Natural killer cell (primary cell): Measurements from ENCODE around the gene MRPL48. TPM values are rescaled to one million over a fixed set of nuclear protein-coding genes. Genes with fewer than 3 reads are reported as not detected.
"Not testable (repeated sequence)": the region's sequence is repeated elsewhere in the genome, so short reads cannot be mapped to it uniquely, and the experiment has no call there.

Experiments
- ATAC-seq, 3 donors: fragments of 150-1000 bp in 2 of 3; fragments of 200-7000 bp in 1 of 3; cut with Tn5 transposase; 1 replicate in 1 of 3; 2 replicates in 2 of 3; pipeline ENCODE4 v1.10.0; 2021; ENCODE audit warnings: mild to moderate bottlenecking in 2 of 3, moderate library complexity in 2 of 3
- DNase-seq, 2 donors: peaks; one replicate each; pipeline versions ENCODE4 v3.0.0 to v3.0.0-alpha.2; 2013 to 2021; ENCODE audit warnings: mixed read lengths in 1 of 2
- H3K27ac ChIP-seq: one replicate; pipeline ENCODE4 v1.5.1; 2013; ENCODE audit warnings: mild to moderate bottlenecking, low read length
- H3K27me3 ChIP-seq: one replicate; pipeline ENCODE4 v1.6.1; 2013; ENCODE audit warnings: low read length; ENCODE audit not compliant: control insufficient read depth, insufficient read depth
- H3K36me3 ChIP-seq: one replicate; pipeline ENCODE4 v1.6.1; 2013; ENCODE audit warnings: low read length; ENCODE audit not compliant: control insufficient read depth, insufficient read depth
- H3K4me1 ChIP-seq: one replicate; pipeline ENCODE4 v1.6.1; 2013; ENCODE audit warnings: low read length; ENCODE audit not compliant: control insufficient read depth, insufficient read depth
- H3K4me3 ChIP-seq: one replicate; pipeline ENCODE4 v1.5.1; 2013; ENCODE audit warnings: low read length
- H3K9me3 ChIP-seq: one replicate; pipeline ENCODE4 v1.6.1; 2013; ENCODE audit warnings: low read length; ENCODE audit not compliant: control insufficient read depth, insufficient read depth
- H3K27ac Mint-ChIP-seq, 2 donors: one replicate each; pipeline ENCODE4 v1.8.0; 2022; ENCODE audit warnings: mild to moderate bottlenecking in 2 of 2, mixed read lengths in 2 of 2, moderate library complexity in 1 of 2
- H3K27me3 Mint-ChIP-seq, 2 donors: one replicate each; pipeline ENCODE4 v1.8.0; 2022; ENCODE audit warnings: low read depth in 2 of 2, mixed read lengths in 2 of 2
- H3K36me3 Mint-ChIP-seq: one replicate; pipeline ENCODE4 v1.8.0; 2022; ENCODE audit warnings: mixed read lengths
- H3K4me1 Mint-ChIP-seq, 2 donors: one replicate each; pipeline ENCODE4 v1.8.0; 2022; ENCODE audit warnings: mixed read lengths in 2 of 2
- H3K4me3 Mint-ChIP-seq: one replicate; pipeline ENCODE4 v1.8.0; 2022; ENCODE audit warnings: mild to moderate bottlenecking, moderate library complexity, mixed read lengths
- H3K9me3 Mint-ChIP-seq, 2 donors: one replicate each; pipeline ENCODE4 v1.8.0; 2022; ENCODE audit warnings: mixed read lengths in 2 of 2
- WGBS: methylation state at CpG from one replicate; pipeline ENCODE4 v1.1.7; 2013; ENCODE audit warnings: missing lambda C conversion rate; ENCODE audit not compliant: insufficient coverage; 5-methylcytosine and 5-hydroxymethylcytosine counted together
- intact Hi-C: fragments of 100-400 bp; cut with micrococcal nuclease; formaldehyde crosslinking; loops from one replicate; pipeline ENCODE4 v1.14.2; 2022
- total RNA-seq, 4 donors: library from RNA; stranded (reverse); fragments of 120-200 nt in 1 of 4; gene quantifications; one replicate each; pipeline versions ENCODE4 v1.2.3 to v1.2.4, GENCODE V29; 2013 to 2022
- TF ChIP-seq, protein P1 (sequence below): fragments of 200-600 bp; IDR thresholded peaks from one replicate; pipeline ENCODE4 v1.8.0; 2022; ENCODE audit warnings: antibody characterized with exemption

Gene MRPL48
- total RNA-seq, 3 donors from 2014 or later (not counting 1 experiment from before 2014, with no cell fraction given), result 19.5 to 24.9 (median 21.2) TPM

DNA sequence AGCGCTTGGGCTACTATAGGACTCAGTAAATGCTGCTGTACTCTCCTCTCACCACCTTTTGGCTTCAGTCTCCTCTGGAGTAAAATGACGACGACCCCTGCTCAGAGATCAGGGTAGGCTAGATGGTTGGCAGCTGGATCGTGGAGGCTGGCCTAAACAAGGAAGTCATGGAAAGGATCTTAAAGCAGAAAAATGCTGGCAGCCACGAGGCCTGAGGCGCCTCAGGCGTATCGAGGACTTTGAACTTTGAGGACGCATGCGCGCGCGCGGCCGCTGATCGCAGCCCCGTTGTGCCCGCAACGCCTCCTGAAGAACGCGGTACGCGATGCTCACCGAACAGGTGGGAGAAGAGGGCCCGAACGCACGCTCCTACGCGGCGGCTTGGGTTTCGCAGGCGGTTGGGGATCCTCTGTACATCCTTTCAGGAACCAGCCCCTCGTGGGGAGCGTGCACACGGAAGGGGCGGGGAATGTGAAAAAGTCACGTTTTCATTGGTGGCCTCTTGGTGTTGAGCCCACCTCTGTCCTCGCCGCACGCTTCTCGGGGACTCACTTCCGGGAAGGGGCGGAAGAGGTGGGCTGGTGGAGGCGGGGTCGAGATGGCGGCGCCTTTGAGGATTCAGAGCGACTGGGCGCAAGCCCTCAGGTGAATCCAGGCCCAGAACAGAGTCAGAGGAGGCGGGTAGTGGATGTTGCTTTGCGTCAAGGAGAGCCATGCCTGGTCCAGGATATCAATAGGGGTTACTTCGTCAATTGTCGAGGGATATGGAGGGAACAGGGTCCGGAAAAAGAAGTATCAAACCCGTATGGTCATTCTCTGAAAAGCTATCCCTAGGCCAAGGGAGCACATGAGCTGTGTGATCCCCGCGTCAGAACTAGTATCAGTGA, 89.0 kb downstream of the MRPL48 start, which contains the start of the genes COA4 and PAAF1:
Gene COA4 (minus strand): TSS at position 423 of the 887 bp plus-strand sequence. CDS start 3,468 bp downstream, outside the sequence.
Gene PAAF1 (plus strand): TSS at position 576 of the 887 bp plus-strand sequence. CDS start 23 bp downstream, at position 599.
- TF ChIP-seq, protein P1, sequence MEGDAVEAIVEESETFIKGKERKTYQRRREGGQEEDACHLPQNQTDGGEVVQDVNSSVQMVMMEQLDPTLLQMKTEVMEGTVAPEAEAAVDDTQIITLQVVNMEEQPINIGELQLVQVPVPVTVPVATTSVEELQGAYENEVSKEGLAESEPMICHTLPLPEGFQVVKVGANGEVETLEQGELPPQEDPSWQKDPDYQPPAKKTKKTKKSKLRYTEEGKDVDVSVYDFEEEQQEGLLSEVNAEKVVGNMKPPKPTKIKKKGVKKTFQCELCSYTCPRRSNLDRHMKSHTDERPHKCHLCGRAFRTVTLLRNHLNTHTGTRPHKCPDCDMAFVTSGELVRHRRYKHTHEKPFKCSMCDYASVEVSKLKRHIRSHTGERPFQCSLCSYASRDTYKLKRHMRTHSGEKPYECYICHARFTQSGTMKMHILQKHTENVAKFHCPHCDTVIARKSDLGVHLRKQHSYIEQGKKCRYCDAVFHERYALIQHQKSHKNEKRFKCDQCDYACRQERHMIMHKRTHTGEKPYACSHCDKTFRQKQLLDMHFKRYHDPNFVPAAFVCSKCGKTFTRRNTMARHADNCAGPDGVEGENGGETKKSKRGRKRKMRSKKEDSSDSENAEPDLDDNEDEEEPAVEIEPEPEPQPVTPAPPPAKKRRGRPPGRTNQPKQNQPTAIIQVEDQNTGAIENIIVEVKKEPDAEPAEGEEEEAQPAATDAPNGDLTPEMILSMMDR, result no peak
- peaks cover 40 to 42% of the 10 kb centered on the region in 2 donors for H3K4me1 Mint-ChIP-seq
- intact Hi-C loops, result loop anchor here (2.0 to 10.0 kb wide), 3 partner anchors 92 to 294 kb away; partner anchors contain the start of genes C2CD3, MRPL48, PPME1 and RAB6A
- H3K9me3 Mint-ChIP-seq, result no peaks in the 10 kb centered on the region
- Histone ChIP-seq H3K4me1 (peaks cover 15% of the 10 kb centered on the region), H3K4me3 (peak within 1 kb of the TSS; percentile 83), H3K27me3 (no peaks in the 10 kb centered on the region), H3K27ac (peak within 1 kb of the TSS; percentile 64), H3K9me3 (no peaks in the 10 kb centered on the region), H3K36me3 (peaks cover 16% of the 10 kb centered on the region)
- peak within 1 kb of the TSS; percentile 97 to 100 for H3K27ac Mint-ChIP-seq
- no peaks in the 10 kb centered on the region for H3K27me3 Mint-ChIP-seq
- no peaks in the 10 kb centered on the region for H3K36me3 Mint-ChIP-seq
- under 1% methylated on average over 56 of the region's 57 CpGs for WGBS
- peak within 1 kb of the TSS; percentile 99 for H3K4me3 Mint-ChIP-seq
- peak; percentile 86 to 98 for DNase-seq
- peak; percentile 98 to 100 (median 99) for ATAC-seq

DNA sequence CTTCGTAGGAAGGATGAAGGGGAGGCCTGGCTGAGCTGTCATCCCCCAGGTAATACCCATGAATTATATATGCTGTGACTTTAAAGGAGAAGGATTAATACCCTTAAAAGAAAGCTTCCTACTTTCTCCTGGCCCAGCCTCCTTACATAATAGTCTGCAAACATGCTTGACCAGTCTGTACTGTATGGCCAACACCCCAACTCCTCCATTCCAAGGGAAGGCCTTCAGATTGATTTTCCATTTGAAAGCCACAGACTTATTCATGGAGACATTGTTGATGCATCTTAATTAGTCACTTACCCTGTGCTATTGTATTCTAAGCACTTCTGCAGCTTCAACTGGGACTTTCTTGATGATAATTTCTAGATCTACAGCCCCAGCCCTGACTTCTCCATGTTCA, 91.1 kb downstream of the MRPL48 start:
- H3K36me3 ChIP-seq, result peaks cover 1% of the 10 kb centered on the region
- ATAC-seq (no peak), DNase-seq (no peak)
- H3K27ac ChIP-seq, result no peak overlapping the region
- Mint-ChIP-seq H3K27ac (peak overlapping the region; percentile 20 to 24), H3K4me3 (peak overlapping the region; percentile 99), H3K4me1 (peaks cover 36 to 42% of the 10 kb centered on the region in 2 donors), H3K27me3 (no peaks in the 10 kb centered on the region), H3K36me3 (no peaks in the 10 kb centered on the region), H3K9me3 (no peaks in the 10 kb centered on the region)
- H3K4me3 ChIP-seq, result no peak overlapping the region
- TF ChIP-seq, protein P1, result no peak
- WGBS, result no CpG with 5 or more reads among the region's 1 CpG
- H3K4me1 ChIP-seq, result peaks cover 15% of the 10 kb centered on the region
- no peaks in the 10 kb centered on the region for H3K27me3 ChIP-seq
- intact Hi-C loops, result loop anchor here (10.0 kb wide), 1 partner anchor 94 kb away; the partner anchor contains the start of gene MRPL48
- no peaks in the 10 kb centered on the region for H3K9me3 ChIP-seq

DNA sequence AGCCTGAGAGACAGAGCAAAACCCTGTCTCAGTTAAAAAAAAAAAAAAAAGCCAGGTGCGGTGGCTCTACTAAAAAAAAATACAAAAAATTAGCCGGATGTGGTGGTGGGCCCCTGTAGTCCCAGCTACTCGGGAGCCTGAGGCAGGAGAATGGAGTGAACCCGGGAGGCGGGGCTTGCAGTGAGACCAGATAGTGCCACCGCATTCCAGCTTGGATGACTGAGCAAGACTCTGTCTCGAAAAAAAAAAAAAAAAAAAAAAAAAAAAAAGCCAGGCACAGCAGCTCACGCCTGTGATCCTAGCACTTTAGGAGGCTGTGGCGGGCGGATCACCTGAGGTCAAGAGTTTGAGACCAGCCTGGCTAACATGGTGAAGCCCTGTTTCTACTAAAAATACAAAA, 92.8 kb downstream of the MRPL48 start:
- H3K27ac Mint-ChIP-seq, H3K4me3 Mint-ChIP-seq, ATAC-seq, DNase-seq, H3K36me3 Mint-ChIP-seq, H3K36me3 ChIP-seq, intact Hi-C loops, H3K9me3 ChIP-seq, H3K4me3 ChIP-seq, H3K27me3 Mint-ChIP-seq, H3K27me3 ChIP-seq, H3K9me3 Mint-ChIP-seq, H3K27ac ChIP-seq: not testable (repeated sequence)
- peaks cover 15% of the 10 kb centered on the region for H3K4me1 ChIP-seq
- H3K4me1 Mint-ChIP-seq, result peaks cover 27 to 32% of the 10 kb centered on the region in 2 donors
- WGBS, result 98% methylated on average over 9 of the region's 10 CpGs

DNA sequence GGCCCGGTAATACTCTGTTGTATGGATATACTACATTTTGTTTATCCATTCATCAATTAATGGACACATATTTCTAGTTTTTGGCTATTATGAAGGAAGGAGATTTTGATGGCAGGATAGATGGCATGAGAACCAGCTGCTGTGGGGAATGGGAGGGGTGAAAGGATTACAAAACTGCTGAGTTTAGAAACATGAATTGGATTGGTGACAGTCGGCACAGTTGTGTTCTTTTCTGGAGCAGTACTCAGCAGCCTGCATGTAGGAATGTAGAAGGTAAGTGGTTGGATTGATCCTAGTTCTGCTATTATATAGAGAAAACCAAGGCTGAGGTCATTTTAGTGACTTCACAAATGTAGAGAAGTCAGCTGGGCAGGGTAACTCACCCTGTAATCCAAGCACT, 96.2 kb downstream of the MRPL48 start:
- H3K36me3 ChIP-seq, result peaks cover 15% of the 10 kb centered on the region
- no peak for ATAC-seq
- H3K9me3 ChIP-seq, result no peaks in the 10 kb centered on the region
- Mint-ChIP-seq H3K4me3 (no peak overlapping the region), H3K36me3 (peaks cover 2% of the 10 kb centered on the region), H3K9me3 (no peaks in the 10 kb centered on the region), H3K27me3 (no peaks in the 10 kb centered on the region), H3K4me1 (peaks cover 0 to 6% of the 10 kb centered on the region in 2 donors), H3K27ac (no peak overlapping the region)
- TF ChIP-seq, protein P1, result no peak
- H3K4me3 ChIP-seq, result no peak overlapping the region
- WGBS, result 100% methylated on average over 2 of the region's 2 CpGs
- H3K27me3 ChIP-seq, result no peaks in the 10 kb centered on the region
- DNase-seq, result no peak
- intact Hi-C loops, result no loop called here
- H3K27ac ChIP-seq, result no peak overlapping the region
- no peaks in the 10 kb centered on the region for H3K4me1 ChIP-seq
